Endothelial cell of umbilical vein (primary cell): Measurements from ENCODE around the gene AIM2. TPM values are rescaled to one million over a fixed set of nuclear protein-coding genes. Genes with fewer than 3 reads are reported as not detected.

Experiments
- BruUV-seq: library from RNA; stranded (reverse); fragments of 400-500 nt; replicated peaks from 2 replicates; lab custom pipeline; 2021; lab: Mats Ljungman, UMichigan
- CTCF ChIA-PET: fragments of 300-600, 350-600 bp; sonication (Branson Sonifier 250); formaldehyde crosslinking; loops from one replicate; lab custom pipeline; 2021; ENCODE audit warnings: antibody characterized with exemption, inconsistent platforms; lab: Charles Lee
- POLR2A ChIA-PET: fragments of 300-600, 350-600 bp; sonication (Branson Sonifier 250); formaldehyde crosslinking; loops from one replicate; lab custom pipeline; 2021; ENCODE audit warnings: antibody characterized with exemption, inconsistent platforms; lab: Charles Lee
- DNase-seq: peaks from one replicate; pipeline ENCODE4 v3.0.0-alpha.2; 2011; ENCODE audit warnings: low read depth, low spot score
- FAIRE-seq: peaks from 2 replicates; lab custom pipeline; 2011; peaks lifted over from hg19 to GRCh38; lab: Jason Lieb, UNC
- H2AFZ ChIP-seq: 2 replicates; pipeline ENCODE4 v1.6.0; 2012; ENCODE audit warnings: low read depth, low read length, control low read depth, inconsistent platforms
- H3K27ac ChIP-seq: 2 replicates; pipeline ENCODE4 v1.5.1; 2011; ENCODE audit warnings: low read depth, mild to moderate bottlenecking, control low read depth, low read length, moderate library complexity; ENCODE audit not compliant: insufficient read depth
- H3K27me3 ChIP-seq, 2 experiments: 2 replicates each; pipeline versions ENCODE4 v1.6.0 to v1.6.1; 2011; ENCODE audit warnings: low read length in 2 of 2, mixed read lengths in 1 of 2; ENCODE audit not compliant: control insufficient read depth in 2 of 2, insufficient read depth in 2 of 2
- H3K36me3 ChIP-seq, 2 experiments: 2 replicates in 1 of 2; 3 replicates in 1 of 2; pipeline ENCODE4 v1.5.1; 2011; ENCODE audit warnings: low read length in 2 of 2, mild to moderate bottlenecking in 1 of 2, moderate library complexity in 1 of 2; ENCODE audit not compliant: control insufficient read depth in 2 of 2, insufficient read depth in 2 of 2; ENCODE audit errors: extremely low read depth in 1 of 2
- H3K4me1 ChIP-seq: 3 replicates; pipeline ENCODE4 v1.5.1; 2011; ENCODE audit warnings: mild to moderate bottlenecking, low read length; ENCODE audit not compliant: control insufficient read depth, insufficient read depth; ENCODE audit errors: extremely low read depth
- H3K4me2 ChIP-seq: 2 replicates; pipeline ENCODE4 v1.6.1; 2011; ENCODE audit warnings: low read length, control low read depth, mixed read lengths; ENCODE audit not compliant: insufficient read depth
- H3K4me3 ChIP-seq, 3 experiments: fragments of 200-600 bp in 1 of 3; sonication (generic), shearing (Covaris generic) in 1 of 3; replicated peaks in 1 of 3; 2 replicates each; pipeline ENCODE4 v1.5.1; 2011 to 2016; ENCODE audit warnings: control low read depth in 3 of 3, low read length in 3 of 3, mild to moderate bottlenecking in 2 of 3, inconsistent platforms in 1 of 3, low read depth in 1 of 3, moderate library complexity in 1 of 3; ENCODE audit not compliant: insufficient read depth in 1 of 3
- H3K79me2 ChIP-seq: 2 replicates; pipeline ENCODE4 v1.6.0; 2012; ENCODE audit warnings: low read length, inconsistent platforms; ENCODE audit not compliant: control insufficient read depth, insufficient read depth
- H3K9ac ChIP-seq: replicated peaks from 2 replicates; pipeline ENCODE3; 2011; ENCODE audit warnings: low read length, control low read depth; ENCODE audit not compliant: insufficient read depth; ENCODE audit errors: extremely low read depth
- H3K9me1 ChIP-seq: replicated peaks from 3 replicates; pipeline ENCODE4 v1.6.0; 2011; ENCODE audit warnings: mild to moderate bottlenecking, low read length; ENCODE audit not compliant: control insufficient read depth, insufficient read depth; ENCODE audit errors: extremely low read depth
- H3K9me3 ChIP-seq: replicated peaks from 2 replicates; pipeline ENCODE4 v1.5.1; 2012; ENCODE audit warnings: low read length, inconsistent platforms; ENCODE audit not compliant: control insufficient read depth, insufficient read depth
- H4K20me1 ChIP-seq: replicated peaks from 2 replicates; pipeline ENCODE3; 2011; ENCODE audit warnings: mild to moderate bottlenecking, low read length; ENCODE audit not compliant: control insufficient read depth, insufficient read depth; ENCODE audit errors: extremely low read depth
- EZH2 ChIP-seq: IDR thresholded peaks from 2 replicates; pipeline ENCODE4 v1.6.1; 2012; ENCODE audit warnings: borderline replicate concordance, low read depth, mild to moderate bottlenecking, moderate library complexity, low read length, inconsistent platforms; ENCODE audit not compliant: severe bottlenecking
- FOS ChIP-seq: IDR thresholded peaks from 2 replicates; pipeline ENCODE4 v1.6.1; 2011; ENCODE audit warnings: mild to moderate bottlenecking, low read length, moderate library complexity, borderline replicate concordance; ENCODE audit not compliant: insufficient read depth
- GATA2 ChIP-seq: IDR thresholded peaks from 2 replicates; pipeline ENCODE4 v1.7.0; 2011; ENCODE audit warnings: low read depth, mild to moderate bottlenecking, moderate library complexity, mixed read lengths, low read length; ENCODE audit not compliant: insufficient read length, insufficient read depth
- JUN ChIP-seq: IDR thresholded peaks from 2 replicates; pipeline ENCODE4 v1.6.1; 2011; ENCODE audit warnings: borderline replicate concordance, low read depth; ENCODE audit not compliant: insufficient read length, insufficient read depth
- MYC ChIP-seq: IDR thresholded peaks from one replicate; pipeline ENCODE4 v1.6.1; 2011; ENCODE audit warnings: mild to moderate bottlenecking, low read depth, low read length
- POLR2A ChIP-seq: IDR thresholded peaks from 2 replicates; pipeline ENCODE4 v1.6.1; 2012; ENCODE audit warnings: low read depth, mild to moderate bottlenecking, control low read depth, low read length
- POLR2AphosphoS5 ChIP-seq: IDR thresholded peaks from 2 replicates; pipeline ENCODE4 v1.6.1; 2012; ENCODE audit warnings: low read depth, mild to moderate bottlenecking, control low read depth, low read length, moderate library complexity; ENCODE audit not compliant: insufficient read depth
- dilution Hi-C: fragments of 300-500 bp; cut with MboI; formaldehyde crosslinking; loops from one replicate; pipeline ENCODE4 v1.15.0; 2019; ENCODE audit warnings: low sequenced_read_pairs; ENCODE audit not compliant: extremely low pct_ligation_motif_present
- intact Hi-C: fragments of 100-400 bp; cut with micrococcal nuclease; formaldehyde crosslinking; loops from one replicate; pipeline ENCODE4 v1.10.0; 2022
- polyA plus RNA-seq, 4 experiments: library from polyadenylated mRNA; depleted of rRNA in 3 of 4; stranded (reverse) in 3 of 4; unstranded in 1 of 4; fragments of >200 nt; gene quantifications; 2 replicates each; pipeline versions ENCODE4 v1.2.1 to v1.2.3, GENCODE V29; 2011 to 2012; ENCODE audit warnings: missing spikeins in 1 of 4
- total RNA-seq: library from RNA; stranded (reverse); gene quantifications from 2 replicates; pipeline ENCODE4 v1.2.3, GENCODE V29; 2021
- TF ChIP-seq, protein P1 (sequence below): IDR thresholded peaks from 2 replicates; pipeline ENCODE4 v1.6.1; 2011; ENCODE audit not compliant: insufficient read depth, insufficient read length
- TF ChIP-seq, protein P2 (sequence below), 2 donors: IDR thresholded peaks; 1 replicate in 1 of 2; 2 replicates in 1 of 2; pipeline ENCODE4 v1.5.1; 2011; ENCODE audit warnings: low read length in 2 of 2, mild to moderate bottlenecking in 2 of 2, moderate library complexity in 2 of 2, control low read depth in 1 of 2, inconsistent platforms in 1 of 2, low read depth in 1 of 2; ENCODE audit not compliant: insufficient read depth in 1 of 2; ENCODE audit errors: extremely low read depth in 1 of 2

AIM2 gene
- total and polyA plus RNA-seq, 2 donors (not counting 3 experiments of a cell fraction or from before 2014, with no cell fraction given): not detected

DNA sequence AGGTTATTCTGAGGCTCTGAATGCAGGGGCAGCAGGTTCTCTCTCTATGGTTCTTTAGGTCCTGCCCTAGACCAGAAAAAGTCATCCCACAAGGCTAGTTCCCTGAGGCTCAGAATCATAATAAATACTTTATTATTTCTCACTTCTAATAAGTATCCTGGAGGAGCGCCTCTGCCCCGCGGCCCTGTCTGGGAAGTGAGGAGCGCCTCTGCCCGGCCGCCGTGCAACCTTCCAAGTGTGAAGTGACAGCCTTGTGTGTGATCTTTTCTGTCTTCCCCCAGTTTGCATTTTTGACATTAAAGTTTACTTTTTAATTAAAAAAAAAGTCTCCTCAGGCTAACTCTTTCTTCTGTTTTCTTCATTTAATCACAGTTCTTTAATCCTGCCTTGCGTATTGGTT lies 11.5 kb downstream of the AIM2 start:
- Histone ChIP-seq H3K79me2 (no peaks in the 10 kb centered on the region), H3K36me3 (no peaks in the 10 kb centered on the region), H2AFZ (no peak overlapping the region), H3K4me2 (no peak overlapping the region), H3K9me1 (no peaks in the 10 kb centered on the region), H3K9me3 (no peaks in the 10 kb centered on the region), H3K27me3 (peaks cover 0 to 2% of the 10 kb centered on the region in 2 experiments), H4K20me1 (no peaks in the 10 kb centered on the region), H3K4me3 (no peak overlapping the region), H3K9ac (no peak overlapping the region), H3K4me1 (peaks cover 8% of the 10 kb centered on the region), H3K27ac (no peak overlapping the region)
- dilution Hi-C loops: no loop called here
- no TSS peak for BruUV-seq
- POLR2A ChIA-PET: no interaction called here
- intact Hi-C loops: no loop called here
- DNase-seq (no peak), FAIRE-seq (no peak)
- TF ChIP-seq JUN (no peak), GATA2 (no peak), MYC (no peak), POLR2A (no peak), POLR2AphosphoS5 (no peak), FOS (no peak), EZH2 (no peak)
- TF ChIP-seq, protein P1, sequence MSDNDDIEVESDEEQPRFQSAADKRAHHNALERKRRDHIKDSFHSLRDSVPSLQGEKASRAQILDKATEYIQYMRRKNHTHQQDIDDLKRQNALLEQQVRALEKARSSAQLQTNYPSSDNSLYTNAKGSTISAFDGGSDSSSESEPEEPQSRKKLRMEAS: no peak
- TF ChIP-seq, protein P2, sequence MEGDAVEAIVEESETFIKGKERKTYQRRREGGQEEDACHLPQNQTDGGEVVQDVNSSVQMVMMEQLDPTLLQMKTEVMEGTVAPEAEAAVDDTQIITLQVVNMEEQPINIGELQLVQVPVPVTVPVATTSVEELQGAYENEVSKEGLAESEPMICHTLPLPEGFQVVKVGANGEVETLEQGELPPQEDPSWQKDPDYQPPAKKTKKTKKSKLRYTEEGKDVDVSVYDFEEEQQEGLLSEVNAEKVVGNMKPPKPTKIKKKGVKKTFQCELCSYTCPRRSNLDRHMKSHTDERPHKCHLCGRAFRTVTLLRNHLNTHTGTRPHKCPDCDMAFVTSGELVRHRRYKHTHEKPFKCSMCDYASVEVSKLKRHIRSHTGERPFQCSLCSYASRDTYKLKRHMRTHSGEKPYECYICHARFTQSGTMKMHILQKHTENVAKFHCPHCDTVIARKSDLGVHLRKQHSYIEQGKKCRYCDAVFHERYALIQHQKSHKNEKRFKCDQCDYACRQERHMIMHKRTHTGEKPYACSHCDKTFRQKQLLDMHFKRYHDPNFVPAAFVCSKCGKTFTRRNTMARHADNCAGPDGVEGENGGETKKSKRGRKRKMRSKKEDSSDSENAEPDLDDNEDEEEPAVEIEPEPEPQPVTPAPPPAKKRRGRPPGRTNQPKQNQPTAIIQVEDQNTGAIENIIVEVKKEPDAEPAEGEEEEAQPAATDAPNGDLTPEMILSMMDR (IDR thresholded peaks at IDR 0.05; ENCODE audit: extremely low read depth in 1 of 2, insufficient read depth in 1 of 2, low read depth in 1 of 2, low read length in 2 of 2): no peak
- CTCF ChIA-PET: no interaction called here
